Measurements from ENCODE around the gene DST. TPM values are rescaled to one million over a fixed set of nuclear protein-coding genes. Genes with fewer than 3 reads are reported as not detected.

DST gene
- not detected for polyA plus RNA-seq

DNA sequence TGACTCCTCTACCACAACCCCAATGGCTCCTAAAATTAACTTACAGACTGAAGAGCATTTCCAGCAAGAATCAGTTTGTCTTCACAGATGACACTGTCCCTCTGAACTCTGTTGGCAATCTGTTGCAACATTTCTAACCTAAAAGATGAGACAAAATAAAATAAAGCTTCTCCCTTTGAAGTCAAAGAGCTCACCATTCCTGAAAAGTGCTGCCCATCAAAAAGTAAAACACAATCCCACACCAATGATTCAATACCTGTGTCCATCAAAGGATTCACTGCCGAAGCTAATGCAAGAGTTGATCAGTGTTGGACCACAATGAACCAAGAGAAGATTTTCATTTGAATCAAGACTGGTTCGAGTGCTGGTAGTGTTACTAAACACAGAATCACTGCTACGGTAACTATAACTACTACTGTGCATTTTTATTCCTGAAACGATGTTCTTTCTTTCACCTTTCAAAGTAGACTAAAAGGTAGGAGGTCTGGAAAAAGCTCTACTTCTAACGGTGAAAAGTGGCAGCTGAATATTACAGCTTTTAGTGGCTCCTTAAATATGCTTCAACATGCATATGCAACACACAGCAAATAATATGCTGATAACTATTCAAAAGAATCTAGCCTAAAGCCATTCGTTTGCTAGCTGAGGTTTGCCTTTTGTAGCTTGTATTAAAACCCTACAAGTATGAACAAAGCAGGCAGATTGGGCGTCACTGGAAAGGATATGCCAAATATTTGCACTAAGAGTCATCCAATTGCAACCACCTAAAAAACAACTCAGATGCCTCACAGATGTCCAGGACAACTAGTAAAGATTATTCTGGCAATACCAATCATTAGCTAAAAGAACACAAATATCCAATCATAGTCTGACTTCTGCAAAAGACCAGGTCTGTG, at the start of gene DST:
DST (minus strand) TSS at position 524 of the 896 bp plus-strand sequence.
- H3K36me3 Mint-ChIP-seq: no peaks in the 10 kb centered on the region
- H3K27ac Mint-ChIP-seq: no peak within 1 kb of the TSS

DNA sequence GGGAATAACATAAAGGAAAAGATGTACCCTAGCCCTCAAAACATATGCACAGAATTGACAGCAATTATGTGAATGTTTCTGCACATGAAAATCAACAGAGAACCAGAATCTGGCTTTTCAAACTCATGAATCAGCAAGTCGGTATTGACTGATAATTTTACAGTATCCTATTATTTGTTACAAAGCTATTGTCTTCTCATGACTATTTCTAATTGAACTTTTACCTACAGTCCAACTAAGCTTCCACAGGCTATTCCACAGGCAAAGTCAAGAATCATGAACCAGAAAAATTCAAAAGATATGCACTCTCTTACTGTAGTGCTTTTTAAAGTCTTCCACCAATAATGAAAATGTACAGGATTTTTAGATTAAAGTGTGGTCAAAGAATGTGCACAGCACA, 49.1 kb upstream of the DST start:
- Mint-ChIP-seq H3K9me3 (no peaks in the 10 kb centered on the region), H3K27ac (no peak overlapping the region), H3K4me1 (peaks cover 0 to 2% (median 0%) of the 10 kb centered on the region in 3 donors), H3K4me3 (no peak overlapping the region), H3K36me3 (no peaks in the 10 kb centered on the region), H3K27me3 (peaks cover 2% of the 10 kb centered on the region)

More for the DNA sequence above, at the start of gene DST:
- no peaks in the 10 kb centered on the region for H3K27me3 Mint-ChIP-seq
- no peak within 1 kb of the TSS for H3K4me3 Mint-ChIP-seq
- no peaks in the 10 kb centered on the region for H3K9me3 Mint-ChIP-seq
- no peaks in the 10 kb centered on the region for H3K4me1 Mint-ChIP-seq

DNA sequence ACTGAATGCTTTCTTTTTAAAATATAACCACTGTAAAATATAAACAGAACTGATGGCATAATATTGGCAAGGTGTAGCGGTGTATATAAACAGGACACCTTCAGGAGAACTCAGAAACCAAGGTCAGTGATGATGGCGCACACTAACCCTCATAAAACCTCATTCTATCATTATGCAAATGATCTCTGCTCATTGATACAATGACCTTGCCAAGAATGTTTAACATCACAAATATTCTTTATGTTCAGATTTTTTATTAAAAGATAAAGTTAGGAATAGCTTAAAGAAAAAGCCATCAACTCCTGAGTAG, 48.6 kb upstream of the DST start:
- Mint-ChIP-seq H3K4me1 (peaks cover 0 to 2% (median 0%) of the 10 kb centered on the region in 3 donors), H3K9me3 (no peaks in the 10 kb centered on the region), H3K27me3 (peaks cover 2% of the 10 kb centered on the region), H3K4me3 (no peak overlapping the region), H3K27ac (no peak overlapping the region), H3K36me3 (no peaks in the 10 kb centered on the region)

DNA sequence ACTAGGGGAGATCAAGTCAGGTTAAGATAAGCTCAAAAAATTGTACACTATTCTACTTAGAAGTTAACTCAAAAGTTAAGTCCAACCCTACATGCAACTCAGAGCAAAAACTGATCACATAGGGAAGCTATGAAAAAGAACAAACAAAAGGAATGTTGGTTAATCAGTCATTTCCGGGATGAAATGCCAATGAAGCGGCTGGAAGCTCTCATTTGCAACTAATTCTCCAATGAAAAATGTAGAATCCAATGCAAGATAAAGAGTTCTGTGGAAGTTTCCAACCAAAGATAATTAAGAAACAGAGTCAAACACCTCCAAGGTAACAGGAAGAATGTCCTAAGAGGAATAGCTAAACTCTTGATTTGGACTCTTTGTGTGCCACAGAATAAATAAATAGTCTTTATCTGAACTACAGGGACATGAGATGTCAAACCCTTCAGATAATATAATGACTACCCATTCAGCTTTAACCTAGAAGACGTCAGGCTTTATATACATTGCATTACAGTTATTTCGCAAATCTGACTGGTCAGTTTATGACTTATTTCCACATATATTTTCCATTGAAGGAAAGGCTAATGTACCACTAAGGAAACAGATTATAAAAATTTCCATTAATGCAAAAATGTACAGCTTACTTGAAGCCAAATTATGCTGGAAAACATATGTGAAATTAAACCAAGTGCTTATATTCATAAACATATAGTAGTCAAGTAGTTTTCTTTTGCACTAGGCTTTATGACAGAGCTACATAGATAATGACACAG, 48.0 kb upstream of the DST start:
- H3K4me3 Mint-ChIP-seq: no peak overlapping the region
- H3K9me3 Mint-ChIP-seq: no peaks in the 10 kb centered on the region
- H3K4me1 Mint-ChIP-seq: peaks cover 0 to 2% (median 0%) of the 10 kb centered on the region in 3 donors
- H3K27me3 Mint-ChIP-seq: peaks cover 2% of the 10 kb centered on the region
- H3K27ac Mint-ChIP-seq: no peak overlapping the region
- no peaks in the 10 kb centered on the region for H3K36me3 Mint-ChIP-seq

DNA sequence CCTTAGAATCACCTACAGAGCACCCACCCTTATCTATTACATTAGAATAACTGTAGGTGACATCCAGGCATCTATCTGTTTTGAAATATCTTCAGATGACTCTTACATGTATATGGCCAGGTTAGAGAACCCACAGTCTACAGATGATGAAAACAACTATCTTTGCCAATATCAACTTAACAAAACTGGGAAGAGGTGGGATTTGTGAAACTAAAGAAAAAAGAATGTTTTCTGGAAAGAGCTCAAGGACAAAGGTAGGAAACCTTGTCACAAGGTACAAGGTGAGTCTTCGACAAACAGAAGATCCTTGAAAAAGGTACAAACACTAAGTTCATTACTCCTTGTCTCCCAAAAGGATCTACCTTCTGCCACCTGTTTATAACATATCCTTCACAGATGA, 47.0 kb upstream of the DST start:
- Mint-ChIP-seq H3K4me3 (no peak overlapping the region), H3K27me3 (peaks cover 2% of the 10 kb centered on the region), H3K9me3 (no peaks in the 10 kb centered on the region), H3K27ac (no peak overlapping the region), H3K4me1 (peaks cover 0 to 2% (median 0%) of the 10 kb centered on the region in 3 donors), H3K36me3 (no peaks in the 10 kb centered on the region)

DNA sequence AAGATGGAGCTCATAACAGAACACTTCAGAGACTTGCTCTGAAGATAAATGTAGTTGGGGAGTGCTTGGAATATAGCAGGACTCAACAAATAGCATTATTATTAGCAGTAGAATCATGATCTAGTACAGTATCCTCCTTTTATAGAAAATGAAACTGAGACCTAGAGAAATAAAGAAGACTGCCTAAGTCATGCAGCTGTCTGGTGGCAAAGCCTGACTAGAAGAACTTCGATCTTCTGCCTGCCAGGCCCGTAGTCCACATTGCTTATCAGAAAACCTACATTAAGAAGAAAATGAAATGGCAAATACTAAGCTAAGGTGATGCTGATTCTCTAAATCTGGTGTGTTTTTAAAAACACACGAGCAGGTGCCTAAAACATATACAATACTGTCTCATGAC, 46.4 kb upstream of the DST start:
- no peak overlapping the region for H3K4me3 Mint-ChIP-seq
- H3K27me3 Mint-ChIP-seq: peaks cover 2% of the 10 kb centered on the region
- H3K4me1 Mint-ChIP-seq: peaks cover 0 to 2% (median 0%) of the 10 kb centered on the region in 3 donors
- H3K9me3 Mint-ChIP-seq: no peaks in the 10 kb centered on the region
- no peaks in the 10 kb centered on the region for H3K36me3 Mint-ChIP-seq
- no peak overlapping the region for H3K27ac Mint-ChIP-seq

DNA sequence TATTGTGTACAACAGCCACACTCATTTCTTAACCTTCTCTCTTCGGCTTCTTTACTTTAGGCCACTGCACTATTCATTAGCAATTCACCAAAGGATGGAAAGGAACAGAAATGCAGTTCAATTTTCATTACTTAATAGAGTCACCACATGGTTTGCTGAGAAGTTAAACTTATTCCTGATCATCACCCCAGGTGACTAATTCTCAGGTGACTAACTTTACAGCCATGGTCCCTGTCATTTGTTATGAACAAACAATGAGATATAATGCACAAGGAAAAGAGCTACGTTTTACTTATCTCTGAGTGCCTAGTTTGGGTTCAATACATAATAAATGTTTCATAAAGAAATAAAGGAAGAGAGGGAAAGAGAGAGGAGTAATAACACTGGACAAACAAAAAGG, 45.8 kb upstream of the DST start:
- Mint-ChIP-seq H3K4me3 (no peak overlapping the region), H3K36me3 (no peaks in the 10 kb centered on the region), H3K27ac (no peak overlapping the region), H3K27me3 (peaks cover 2% of the 10 kb centered on the region), H3K4me1 (peaks cover 0 to 2% (median 0%) of the 10 kb centered on the region in 3 donors), H3K9me3 (no peaks in the 10 kb centered on the region)

DNA sequence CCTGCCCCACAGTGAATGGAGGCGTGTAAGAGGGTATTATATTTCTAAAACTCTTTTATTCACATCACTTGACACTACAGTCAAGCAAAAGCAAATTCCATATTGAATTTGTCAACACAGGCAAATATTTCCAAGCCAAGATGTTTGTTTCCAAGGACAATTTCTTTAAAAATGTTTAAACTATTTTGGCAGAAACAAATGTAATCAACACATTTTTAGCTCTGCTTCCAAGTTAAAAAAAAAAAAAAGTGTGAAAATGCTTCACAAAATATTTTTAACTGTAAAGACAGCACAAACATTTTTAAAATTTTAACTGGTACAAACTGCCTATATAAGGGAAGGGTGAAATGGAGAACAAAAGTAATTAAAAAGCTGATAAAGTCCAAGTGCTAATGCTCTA, 44.9 kb upstream of the DST start:
- Mint-ChIP-seq H3K4me3 (no peak overlapping the region), H3K27ac (no peak overlapping the region), H3K9me3 (peaks cover 0 to 2% (median 0%) of the 10 kb centered on the region in 3 donors), H3K27me3 (peaks cover 4% of the 10 kb centered on the region), H3K4me1 (peaks cover 0 to 2% (median 0%) of the 10 kb centered on the region in 3 donors), H3K36me3 (no peaks in the 10 kb centered on the region)

DNA sequence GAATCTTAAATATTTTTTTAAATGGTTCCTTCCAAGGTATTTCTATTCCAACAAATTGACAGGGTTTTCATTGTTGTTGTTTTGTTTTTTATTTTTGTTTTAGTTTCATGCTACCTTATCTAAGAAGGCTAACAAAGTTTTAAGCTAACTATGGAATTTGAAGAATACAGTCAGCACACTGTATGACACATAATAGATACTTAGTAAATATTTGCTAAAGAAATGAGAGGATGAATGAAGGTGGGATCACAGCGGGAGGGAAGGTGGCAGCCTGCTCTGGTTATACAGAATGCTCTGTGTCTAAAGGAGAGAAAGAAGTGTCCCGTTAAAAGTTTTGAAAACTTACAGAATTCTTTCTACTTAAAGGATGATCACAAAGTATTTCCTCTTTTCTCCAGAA, 43.7 kb upstream of the DST start:
- Mint-ChIP-seq H3K9me3 (peaks cover 0 to 2% (median 0%) of the 10 kb centered on the region in 3 donors), H3K4me3 (no peak overlapping the region), H3K27me3 (peaks cover 4% of the 10 kb centered on the region), H3K4me1 (peaks cover 0 to 2% (median 0%) of the 10 kb centered on the region in 3 donors), H3K27ac (no peak overlapping the region), H3K36me3 (no peaks in the 10 kb centered on the region)

DNA sequence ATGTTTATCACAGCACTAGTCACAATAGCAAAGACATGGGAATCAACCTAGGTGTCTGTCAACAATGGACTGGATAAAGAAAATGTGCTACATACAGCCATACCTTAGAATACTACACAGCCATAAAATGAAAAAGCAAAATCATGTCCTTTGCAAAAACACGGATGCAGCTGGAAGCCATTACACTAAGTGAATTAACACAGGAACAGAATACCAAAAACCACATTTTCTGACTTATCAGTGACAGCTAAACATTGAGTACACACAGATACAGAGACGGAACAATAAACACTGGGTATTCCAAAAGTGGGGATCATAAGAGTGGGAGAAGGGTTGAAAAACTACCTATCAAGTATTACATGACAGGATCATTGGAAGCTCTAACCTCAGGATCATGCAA, 43.3 kb upstream of the DST start:
- H3K36me3 Mint-ChIP-seq: no peaks in the 10 kb centered on the region
- peaks cover 0 to 2% (median 0%) of the 10 kb centered on the region in 3 donors for H3K9me3 Mint-ChIP-seq
- peaks cover 0 to 2% (median 0%) of the 10 kb centered on the region in 3 donors for H3K4me1 Mint-ChIP-seq
- H3K27ac Mint-ChIP-seq: no peak overlapping the region
- H3K27me3 Mint-ChIP-seq: peaks cover 4% of the 10 kb centered on the region
- no peak overlapping the region for H3K4me3 Mint-ChIP-seq

DNA sequence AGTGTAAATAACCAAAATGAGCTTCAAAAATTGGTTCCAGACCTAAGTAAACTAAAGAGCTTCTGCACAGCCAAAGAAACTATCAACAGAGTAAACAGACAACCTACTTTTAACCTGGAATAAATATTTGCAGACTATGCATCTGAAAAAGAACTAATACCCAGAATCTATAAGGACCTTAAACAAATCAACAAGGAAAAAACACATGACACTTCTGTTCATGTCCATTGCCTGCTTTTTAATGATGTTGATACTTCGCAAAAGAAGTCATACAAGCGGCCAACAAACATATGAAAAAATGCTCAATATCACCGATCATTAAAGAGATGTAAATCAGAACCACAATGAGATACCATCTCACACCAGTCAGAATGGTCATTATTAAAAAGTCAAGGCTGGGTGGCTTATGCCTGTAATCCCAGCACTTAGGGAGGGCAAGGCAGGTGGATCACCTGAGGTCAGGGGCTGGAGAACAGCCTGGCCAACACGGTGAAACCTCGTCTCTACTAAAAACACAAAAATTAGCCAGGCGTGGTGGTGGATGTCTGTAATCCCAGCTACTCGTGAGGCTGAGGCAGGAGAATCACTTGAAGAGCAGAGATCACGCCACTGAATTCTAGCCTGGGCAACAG, 42.5 kb upstream of the DST start:
- peaks cover 0 to 2% (median 0%) of the 10 kb centered on the region in 3 donors for H3K4me1 Mint-ChIP-seq
- peaks cover 0 to 2% (median 0%) of the 10 kb centered on the region in 3 donors for H3K9me3 Mint-ChIP-seq
- no peak overlapping the region for H3K4me3 Mint-ChIP-seq
- H3K27me3 Mint-ChIP-seq: peaks cover 4% of the 10 kb centered on the region
- H3K27ac Mint-ChIP-seq: no peak overlapping the region
- H3K36me3 Mint-ChIP-seq: no peaks in the 10 kb centered on the region

DNA sequence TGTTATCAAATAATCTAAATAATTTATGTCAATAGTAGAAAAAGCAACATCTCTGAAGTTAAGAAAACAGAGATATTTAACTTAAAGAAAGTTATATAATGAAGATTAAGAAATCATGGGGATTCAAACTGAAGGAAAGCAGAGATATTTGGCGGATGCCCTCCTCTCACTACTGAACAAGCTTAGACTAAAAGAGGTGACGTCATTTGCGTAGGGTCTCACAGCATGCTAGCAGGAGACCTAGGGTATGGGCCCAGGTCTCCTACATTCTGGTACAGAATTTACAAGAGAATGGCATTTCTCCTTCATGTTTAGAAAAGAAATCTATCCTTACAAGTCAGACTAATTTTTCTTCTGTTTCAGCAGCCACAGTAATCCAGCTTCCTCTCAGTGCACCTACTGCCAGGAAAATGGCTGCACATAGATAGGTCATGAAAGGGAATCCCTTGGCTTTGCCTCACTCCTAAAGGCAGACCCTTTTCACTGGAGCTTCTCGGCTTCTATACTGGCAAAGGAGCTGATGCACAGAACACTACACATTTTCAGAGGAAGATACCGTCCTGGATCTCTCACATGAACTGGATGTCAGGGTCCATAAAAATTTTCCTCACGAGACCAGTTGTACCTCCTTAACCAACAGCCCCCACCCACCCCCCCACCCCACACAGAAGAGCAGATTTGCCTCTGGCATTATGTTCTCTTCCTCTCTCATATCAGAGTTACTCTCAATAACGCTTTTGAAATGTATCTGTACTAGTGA, 41.8 kb upstream of the DST start:
- Mint-ChIP-seq H3K27me3 (peaks cover 2% of the 10 kb centered on the region), H3K36me3 (no peaks in the 10 kb centered on the region), H3K27ac (no peak overlapping the region), H3K4me3 (no peak overlapping the region), H3K4me1 (peaks cover 0 to 2% (median 0%) of the 10 kb centered on the region in 3 donors), H3K9me3 (peaks cover 0 to 2% (median 0%) of the 10 kb centered on the region in 3 donors)

DNA sequence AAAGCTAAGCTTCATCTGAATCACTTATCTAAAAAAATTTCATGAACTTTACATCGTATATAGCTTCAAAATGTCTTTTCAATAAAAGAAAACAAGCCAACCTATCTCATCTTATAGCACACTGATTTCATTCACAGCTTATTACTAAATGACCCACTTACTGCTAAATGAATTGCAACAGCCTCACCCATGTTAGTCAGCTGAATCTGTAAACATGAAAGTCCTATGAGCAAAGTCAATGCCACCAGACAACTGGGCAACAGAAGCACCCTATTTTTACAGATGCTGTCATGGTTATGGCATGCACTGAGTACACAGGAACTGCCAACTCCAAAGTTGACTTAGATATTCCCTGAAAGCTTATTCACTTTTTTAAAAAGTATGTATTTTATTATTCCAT, 41.2 kb upstream of the DST start:
- Mint-ChIP-seq H3K9me3 (peaks cover 0 to 2% (median 0%) of the 10 kb centered on the region in 3 donors), H3K27ac (no peak overlapping the region), H3K27me3 (peaks cover 2% of the 10 kb centered on the region), H3K36me3 (no peaks in the 10 kb centered on the region), H3K4me3 (no peak overlapping the region), H3K4me1 (peaks cover 0 to 2% (median 0%) of the 10 kb centered on the region in 3 donors)

DNA sequence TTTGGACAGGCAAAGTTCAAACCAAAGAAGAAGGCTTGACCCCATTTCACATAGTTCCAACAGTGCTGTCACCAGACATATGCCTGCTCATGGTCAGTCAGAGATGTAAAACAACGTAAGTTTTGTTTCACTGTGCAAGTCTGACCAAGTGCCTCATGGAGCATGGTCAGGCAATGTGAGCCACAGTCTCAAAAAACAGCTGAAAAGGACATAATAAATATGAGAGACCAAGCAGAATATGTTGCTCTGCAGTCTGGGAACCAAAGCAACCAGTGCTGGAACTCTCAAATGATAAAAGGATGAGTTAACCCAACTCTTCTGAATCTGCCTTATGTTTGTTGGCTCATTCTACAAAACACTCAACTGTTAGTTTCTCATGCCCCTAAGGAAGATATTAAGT, 39.9 kb upstream of the DST start:
- no peaks in the 10 kb centered on the region for H3K4me1 Mint-ChIP-seq
- H3K4me3 Mint-ChIP-seq: no peak overlapping the region
- H3K36me3 Mint-ChIP-seq: no peaks in the 10 kb centered on the region
- peaks cover 2% of the 10 kb centered on the region for H3K27me3 Mint-ChIP-seq
- H3K27ac Mint-ChIP-seq: no peak overlapping the region
- H3K9me3 Mint-ChIP-seq: peaks cover 0 to 2% (median 0%) of the 10 kb centered on the region in 3 donors
